Stimulated activated CD4-positive, alpha-beta T cell treated with anti-CD3 and anti-CD28 coated beads, Interleukin-4, amount 100 ng/mL, for 48 hours (primary cell): ENCODE measurements around the gene ORMDL3.
A peak's percentile ranks its signal among the peaks of the same experiment; 100 is the strongest.

ENCODE experiments used
- DNase-seq, 2 donors: peaks; one replicate each; pipeline ENCODE4 v3.0.0-alpha.2; 2020; ENCODE audit warnings: low read depth in 2 of 2

ORMDL3 gene

DNA sequence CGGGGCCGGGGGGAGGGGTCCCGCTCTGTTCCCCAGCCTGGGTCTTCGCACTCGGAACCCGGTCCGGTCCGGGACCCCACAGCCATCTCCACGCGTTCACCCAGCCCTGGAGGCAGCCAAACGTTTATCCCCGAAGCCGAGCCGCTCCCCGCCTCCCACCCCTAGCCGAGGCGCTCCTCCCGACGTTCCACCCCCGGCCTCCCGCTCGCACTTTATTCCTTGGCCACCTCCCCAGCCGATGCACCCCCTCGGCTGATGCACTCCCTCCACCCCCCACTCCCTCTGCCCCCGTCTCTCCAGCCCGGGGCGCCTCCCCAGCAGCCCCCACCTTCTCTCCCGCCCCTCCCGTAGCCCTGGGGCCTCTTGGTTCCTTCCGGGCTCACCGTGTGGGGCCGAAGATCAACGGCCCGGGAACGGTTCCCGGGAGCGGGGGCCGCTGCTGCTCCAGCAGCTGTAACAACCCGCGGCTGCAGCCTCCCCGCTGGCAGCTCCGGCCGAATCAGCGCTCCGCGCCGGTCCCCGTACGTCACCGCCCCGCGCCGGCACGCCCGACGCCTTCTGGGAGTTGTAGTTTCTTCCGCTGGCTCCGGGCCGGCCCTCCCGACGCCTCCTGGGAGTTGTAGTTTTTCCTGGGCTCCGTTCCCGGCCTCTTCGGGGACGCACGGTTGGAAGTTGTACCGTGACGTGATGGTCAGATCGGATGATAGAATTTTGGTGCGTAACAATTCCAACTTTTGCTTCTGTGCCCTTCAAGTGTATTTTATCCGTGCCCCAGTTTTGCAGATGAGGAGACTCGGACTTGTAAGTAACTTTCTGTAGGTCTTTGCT is at the start of gene ORMDL3, which contains the start of gene LRRC3C:
TSS of gene ORMDL3 (minus strand) at position 501 of the 828 bp plus-strand sequence. CDS start 3,398 bp downstream, outside the sequence.
TSS of gene LRRC3C (plus strand) at position 632 of the 828 bp plus-strand sequence. CDS start 13,792 bp downstream, outside the sequence.
- peak; percentile 89 for DNase-seq

GRCh38 chr17:39975801-39976200 is 48.4 kb upstream of the ORMDL3 start:
- DNase-seq: no peak

DNA sequence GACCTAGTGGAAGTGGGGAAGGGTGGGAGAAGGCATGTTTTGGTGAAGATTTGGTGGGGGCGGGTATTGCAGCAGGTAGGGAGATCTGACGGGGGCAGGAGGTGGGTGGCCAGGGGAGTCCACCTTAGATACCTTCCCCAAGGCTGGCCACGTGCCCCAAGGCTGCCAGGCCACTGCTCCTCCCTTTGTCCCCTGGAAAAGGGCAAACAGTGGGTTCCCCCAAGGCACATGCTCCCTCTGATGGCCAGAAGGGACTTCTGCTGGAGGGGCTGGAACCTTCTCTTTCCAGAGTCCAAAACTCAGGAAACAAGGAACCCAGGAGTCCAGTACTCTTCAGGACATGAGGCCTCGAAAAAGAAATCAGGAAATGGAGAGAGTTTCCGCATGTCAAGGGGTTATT is 47.0 kb upstream of the ORMDL3 start:
- DNase-seq: no peak

GRCh38 chr17:39973496-39973895 is 46.1 kb upstream of the ORMDL3 start:
- no peak for DNase-seq

GRCh38 chr17:39972271-39972670 is 44.9 kb upstream of the ORMDL3 start:
- DNase-seq: no peak

DNA sequence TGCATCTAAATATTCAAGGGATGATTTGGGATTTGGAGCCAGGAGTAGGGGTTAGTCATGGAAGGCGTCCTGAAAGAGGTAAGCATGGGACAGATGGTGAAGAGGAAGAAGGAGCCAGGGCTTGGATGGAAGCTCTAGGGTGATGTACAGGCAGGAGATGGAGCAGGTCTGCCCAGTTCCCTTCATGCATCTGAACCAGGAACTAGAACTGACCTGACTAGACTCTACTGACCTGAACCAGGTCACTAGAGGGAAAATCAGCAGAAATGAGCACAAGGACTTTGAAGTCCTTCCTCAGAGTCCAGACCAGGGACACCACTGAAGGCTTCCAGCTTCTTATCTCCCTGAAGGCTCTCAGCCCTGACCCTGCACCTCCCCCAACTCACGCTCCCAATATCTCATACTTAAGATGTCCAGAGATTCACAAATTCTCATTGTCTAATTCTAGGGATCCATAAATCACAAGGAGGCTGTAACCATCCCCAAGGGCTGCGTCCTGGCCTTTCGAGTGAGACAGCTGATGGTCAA is 43.7 kb upstream of the ORMDL3 start:
- no peak for DNase-seq

- DNase-seq: no peak
These were observed 42.8 kb upstream of the ORMDL3 start for GRCh38 chr17:39970157-39970692.

GRCh38 chr17:39969375-39969774 is 42.0 kb upstream of the ORMDL3 start:
- DNase-seq: no peak

GRCh38 chr17:39968761-39969160 is 41.4 kb upstream of the ORMDL3 start:
- no peak for DNase-seq

DNA sequence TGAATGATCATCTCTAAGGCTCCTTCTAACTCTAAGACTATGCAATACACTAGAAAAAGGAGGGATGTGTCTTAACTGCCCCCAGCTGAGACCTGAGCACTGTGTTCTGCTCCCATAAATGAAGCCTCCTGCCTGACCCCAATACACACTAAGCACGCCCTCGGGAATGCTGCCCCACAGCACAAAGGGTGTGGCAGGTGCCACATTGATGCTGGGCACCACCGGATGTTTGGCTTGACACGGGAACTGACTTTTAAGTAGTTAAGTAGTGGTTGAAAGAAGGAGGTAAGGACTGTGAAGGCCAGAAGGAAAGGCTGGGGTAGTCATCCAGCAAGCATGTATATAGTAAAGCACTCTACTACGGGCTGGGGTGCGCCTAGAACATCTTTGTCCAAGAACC is 39.4 kb upstream of the ORMDL3 start:
- no peak for DNase-seq

GRCh38 chr17:39965017-39965699 is 37.8 kb upstream of the ORMDL3 start:
- DNase-seq: no peak

- no peak for DNase-seq
These were observed 36.4 kb upstream of the ORMDL3 start for GRCh38 chr17:39963829-39964228.

DNA sequence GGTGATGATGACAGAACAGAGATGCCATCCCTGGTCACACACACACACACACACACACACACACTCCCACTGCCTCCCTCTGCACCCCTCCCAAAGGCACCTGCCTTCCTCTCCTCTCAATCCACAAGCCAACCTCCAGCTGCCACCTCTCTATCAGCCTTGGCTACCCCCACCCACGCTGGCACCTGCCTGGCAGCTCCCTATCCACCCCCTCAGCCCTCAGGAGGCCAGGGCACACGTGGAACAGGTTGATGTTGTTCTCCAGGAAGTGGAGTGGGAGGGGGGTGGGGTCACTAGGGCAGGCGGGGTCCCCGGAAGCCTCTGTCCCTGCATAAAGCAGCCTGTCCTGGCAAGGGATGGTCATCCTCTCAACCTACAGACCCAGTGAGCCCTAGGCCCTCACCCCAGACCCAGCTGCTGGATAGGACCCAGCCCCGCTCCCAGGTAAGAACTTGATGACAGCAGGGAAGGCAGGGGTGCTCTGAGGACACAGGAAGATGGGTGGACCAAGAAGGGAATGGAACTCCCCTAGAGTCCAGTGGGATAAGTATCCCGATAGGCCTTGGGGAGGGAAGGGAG is 35.3 kb upstream of the ORMDL3 start, which contains the start of gene GSDMA:
TSS of gene GSDMA (plus strand) at position 363 of the 579 bp plus-strand sequence. CDS start 2,684 bp downstream, outside the sequence.
- no peak for DNase-seq

- no peak for DNase-seq
These were observed 33.2 kb upstream of the ORMDL3 start for GRCh38 chr17:39960524-39961041.

GRCh38 chr17:39955726-39956225 is 28.4 kb upstream of the ORMDL3 start:
- no peak for DNase-seq

GRCh38 chr17:39954876-39955275 is 27.5 kb upstream of the ORMDL3 start:
- no peak for DNase-seq

- DNase-seq: no peak
These were observed 26.1 kb upstream of the ORMDL3 start for GRCh38 chr17:39953471-39953888.

- peak; percentile 92 to 93 for DNase-seq
These were observed 25.5 kb upstream of the ORMDL3 start for GRCh38 chr17:39952680-39953470.

GRCh38 chr17:39951924-39952679 is 24.7 kb upstream of the ORMDL3 start:
- no peak for DNase-seq

DNA sequence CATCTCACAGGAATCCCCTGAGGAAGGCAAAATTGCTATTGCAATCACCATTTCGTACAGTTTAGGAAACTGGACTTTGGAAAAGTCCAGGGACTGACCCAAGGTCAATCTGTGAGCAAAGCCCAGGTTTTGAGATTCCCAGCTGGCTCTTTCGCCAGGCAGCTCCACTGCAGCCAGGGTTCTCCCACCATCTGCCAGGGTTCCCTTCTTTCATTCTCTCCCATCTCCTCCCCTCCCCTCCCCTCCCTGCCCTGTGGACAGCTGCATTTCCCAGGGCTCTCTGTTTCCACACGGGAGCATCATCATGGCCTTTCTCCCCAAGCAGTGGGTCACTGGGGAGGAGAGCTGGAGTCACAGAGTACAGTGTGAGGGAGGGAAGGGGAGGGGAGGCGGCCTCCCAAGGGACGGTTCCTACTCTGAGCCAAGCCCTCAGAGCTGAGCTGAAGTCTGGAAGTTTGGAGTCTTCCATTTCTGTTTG is 23.5 kb upstream of the ORMDL3 start:
- DNase-seq: no peak
